ENCODE measurements around the gene CACNA2D2. TPM values are rescaled to one million over a fixed set of nuclear protein-coding genes. Genes with fewer than 3 reads are reported as not detected.

Gene CACNA2D2
- total RNA-seq, 1 donor from 2014 or later: 0.24 TPM

Other genes with a start within 250 kb of the CACNA2D2 start
- 29.4 TPM for gene SEMA3B, start 234.5 kb downstream of the CACNA2D2 start, total RNA-seq (ENCODE audit: insufficient read depth, low replicate concordance)
- 4.8 TPM for gene LSMEM2, start 224.5 kb downstream of the CACNA2D2 start, total RNA-seq (ENCODE audit: insufficient read depth, low replicate concordance)
- gene IFRD2, start 211.2 kb downstream of the CACNA2D2 start, total RNA-seq (ENCODE audit: insufficient read depth, low replicate concordance): 45.3 TPM
- 7.5 TPM for gene HYAL3, start 204.2 kb downstream of the CACNA2D2 start, total RNA-seq (ENCODE audit: insufficient read depth, low replicate concordance)
- 2.2 TPM for gene NAA80, start 204.2 kb downstream of the CACNA2D2 start, total RNA-seq (ENCODE audit: insufficient read depth, low replicate concordance)
- gene HYAL1, start 200.1 kb downstream of the CACNA2D2 start, total RNA-seq (ENCODE audit: insufficient read depth, low replicate concordance): 2.9 TPM
- gene HYAL2, start 180.9 kb downstream of the CACNA2D2 start, total RNA-seq (ENCODE audit: insufficient read depth, low replicate concordance): 51.8 TPM
- gene TUSC2, start 175.4 kb downstream of the CACNA2D2 start, total RNA-seq (ENCODE audit: insufficient read depth, low replicate concordance): 18.8 TPM
- gene RASSF1, start 162.8 kb downstream of the CACNA2D2 start, total RNA-seq (ENCODE audit: insufficient read depth, low replicate concordance): 25.8 TPM
- gene ZMYND10, start 157.9 kb downstream of the CACNA2D2 start, total RNA-seq (ENCODE audit: insufficient read depth, low replicate concordance): 5.3 TPM
- gene NPRL2, start 152.9 kb downstream of the CACNA2D2 start, total RNA-seq (ENCODE audit: insufficient read depth, low replicate concordance): 13.7 TPM
- 15.4 TPM for gene CYB561D2, start 152.8 kb downstream of the CACNA2D2 start, total RNA-seq (ENCODE audit: insufficient read depth, low replicate concordance)
- gene TMEM115, start 144.1 kb downstream of the CACNA2D2 start, total RNA-seq (ENCODE audit: insufficient read depth, low replicate concordance): 19.7 TPM
- gene C3orf18, start 64.1 kb upstream of the CACNA2D2 start, total RNA-seq (ENCODE audit: insufficient read depth, low replicate concordance): 5.3 TPM
- 17.8 TPM for gene HEMK1, start 65.9 kb upstream of the CACNA2D2 start, total RNA-seq (ENCODE audit: insufficient read depth, low replicate concordance)
- 5.5 TPM for gene CISH, start 108.1 kb upstream of the CACNA2D2 start, total RNA-seq (ENCODE audit: insufficient read depth, low replicate concordance)
- gene MAPKAPK3, start 113.5 kb upstream of the CACNA2D2 start, total RNA-seq (ENCODE audit: insufficient read depth, low replicate concordance): 24.3 TPM
- gene DOCK3, start 171.3 kb upstream of the CACNA2D2 start, total RNA-seq (ENCODE audit: insufficient read depth, low replicate concordance): 0.72 TPM

Measured in umbilical cord (tissue), 1 donor.